Esophagus muscularis mucosa (tissue), 3 donors: Measurements from ENCODE around the gene ARFRP1.

Experiments used
- POLR2A ChIP-seq: fragments of 450-650 bp; IDR thresholded peaks from one replicate; pipeline ENCODE4 v1.6.1; 2017; ENCODE audit warnings: antibody characterized with exemption, moderate library complexity, mild to moderate bottlenecking, low read depth
- TF ChIP-seq, protein P1 (sequence below), 3 experiments: fragments of 200-600 bp in 2 of 3; fragments of 450-650 bp in 1 of 3; sonication (generic) in 2 of 3; IDR thresholded peaks; one replicate each; pipeline ENCODE4 v1.5.1; 2017 to 2019; ENCODE audit warnings: antibody characterized with exemption in 3 of 3, mild to moderate bottlenecking in 2 of 3, moderate library complexity in 1 of 3

DNA sequence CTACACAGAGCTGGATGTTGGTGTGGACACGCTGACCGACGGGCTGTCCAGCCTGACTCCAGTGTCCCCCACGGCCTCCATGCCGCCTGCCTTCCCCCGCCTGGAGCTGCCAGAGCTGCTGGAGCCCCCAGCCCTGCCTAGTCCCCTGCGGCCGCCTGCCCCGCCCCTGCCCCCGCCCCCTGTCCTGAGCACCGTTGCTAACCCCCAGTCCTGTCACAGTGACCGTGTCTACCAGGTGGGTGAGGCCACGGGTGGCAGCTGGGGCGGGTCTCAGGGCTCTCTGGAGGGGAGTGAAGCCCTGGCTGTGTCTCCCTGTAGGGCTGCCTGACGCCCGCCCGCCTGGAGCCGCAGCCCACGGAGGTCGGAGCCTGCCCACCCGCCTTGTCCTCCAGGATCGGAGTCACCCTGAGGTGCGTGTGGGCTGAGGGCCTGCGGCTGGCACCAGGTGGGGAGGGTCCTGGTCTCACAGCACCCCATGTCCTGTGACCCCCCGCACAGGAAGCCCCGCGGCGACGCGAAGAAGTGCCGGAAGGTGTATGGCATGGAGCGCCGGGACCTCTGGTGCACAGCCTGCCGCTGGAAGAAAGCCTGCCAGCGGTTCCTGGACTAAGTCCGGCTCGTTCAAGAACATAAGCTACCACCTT lies 34.7 kb upstream of the ARFRP1 start:
- TF ChIP-seq, protein P1, sequence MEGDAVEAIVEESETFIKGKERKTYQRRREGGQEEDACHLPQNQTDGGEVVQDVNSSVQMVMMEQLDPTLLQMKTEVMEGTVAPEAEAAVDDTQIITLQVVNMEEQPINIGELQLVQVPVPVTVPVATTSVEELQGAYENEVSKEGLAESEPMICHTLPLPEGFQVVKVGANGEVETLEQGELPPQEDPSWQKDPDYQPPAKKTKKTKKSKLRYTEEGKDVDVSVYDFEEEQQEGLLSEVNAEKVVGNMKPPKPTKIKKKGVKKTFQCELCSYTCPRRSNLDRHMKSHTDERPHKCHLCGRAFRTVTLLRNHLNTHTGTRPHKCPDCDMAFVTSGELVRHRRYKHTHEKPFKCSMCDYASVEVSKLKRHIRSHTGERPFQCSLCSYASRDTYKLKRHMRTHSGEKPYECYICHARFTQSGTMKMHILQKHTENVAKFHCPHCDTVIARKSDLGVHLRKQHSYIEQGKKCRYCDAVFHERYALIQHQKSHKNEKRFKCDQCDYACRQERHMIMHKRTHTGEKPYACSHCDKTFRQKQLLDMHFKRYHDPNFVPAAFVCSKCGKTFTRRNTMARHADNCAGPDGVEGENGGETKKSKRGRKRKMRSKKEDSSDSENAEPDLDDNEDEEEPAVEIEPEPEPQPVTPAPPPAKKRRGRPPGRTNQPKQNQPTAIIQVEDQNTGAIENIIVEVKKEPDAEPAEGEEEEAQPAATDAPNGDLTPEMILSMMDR (IDR thresholded peaks at IDR 0.05), result no peak
- no peak for TF ChIP-seq POLR2A
